ENCODE results near the gene SLC25A24. TPM values are rescaled to one million over a fixed set of nuclear protein-coding genes. Genes with fewer than 3 reads are reported as not detected.
A peak's percentile ranks its signal among the peaks of the same experiment; 100 is the strongest.

Gene SLC25A24
- total and polyA plus RNA-seq, 9 of the 15 experiments (the other 6 are each of a cell fraction or from before 2014, with no cell fraction given): 6.9 to 34.9 (median 25.4) TPM

DNA sequence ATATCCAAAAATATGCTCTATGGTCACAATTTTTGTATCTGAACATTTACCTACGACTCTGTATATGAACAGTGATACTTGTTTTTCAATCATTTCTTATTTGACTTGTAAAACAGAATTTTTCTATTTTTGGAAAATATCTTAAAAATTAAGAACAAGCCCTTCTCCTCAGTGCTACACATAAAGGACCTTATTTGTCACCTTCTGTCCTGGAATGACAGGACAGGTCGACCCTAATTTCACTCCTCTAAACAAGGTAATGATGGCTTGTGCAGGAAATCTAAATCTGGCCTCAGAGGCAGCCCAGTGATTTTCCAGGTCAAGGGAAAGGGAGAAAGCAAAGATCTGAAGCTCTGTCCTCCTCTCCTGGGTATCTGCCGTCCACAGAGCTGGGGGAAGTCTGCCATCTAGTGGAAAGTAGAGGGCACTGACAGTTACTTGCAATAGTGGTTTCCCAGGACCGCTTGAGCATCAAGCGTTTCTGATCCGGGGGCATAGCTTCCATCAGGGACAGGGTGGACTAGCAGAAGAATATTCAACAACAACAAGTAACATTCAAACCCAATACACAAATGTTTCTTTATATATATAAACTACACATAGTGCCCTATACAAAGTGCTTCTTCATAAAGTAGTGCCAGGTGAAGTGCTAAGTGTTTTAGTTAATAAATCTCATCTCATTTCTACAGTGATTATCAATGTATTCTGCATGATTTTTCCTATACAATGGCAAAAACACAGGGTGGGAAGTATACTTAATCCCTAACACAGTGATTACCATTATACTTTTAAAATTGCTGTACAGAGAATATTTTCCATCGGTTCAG, 74.6 kb downstream of the SLC25A24 start (continued):
- TF ChIP-seq ZC3H4 (CRISPR knock-in tag; IDR thresholded peaks at IDR 0.05; ENCODE audit: borderline replicate concordance): no peak
- TF ChIP-seq, protein P1, sequence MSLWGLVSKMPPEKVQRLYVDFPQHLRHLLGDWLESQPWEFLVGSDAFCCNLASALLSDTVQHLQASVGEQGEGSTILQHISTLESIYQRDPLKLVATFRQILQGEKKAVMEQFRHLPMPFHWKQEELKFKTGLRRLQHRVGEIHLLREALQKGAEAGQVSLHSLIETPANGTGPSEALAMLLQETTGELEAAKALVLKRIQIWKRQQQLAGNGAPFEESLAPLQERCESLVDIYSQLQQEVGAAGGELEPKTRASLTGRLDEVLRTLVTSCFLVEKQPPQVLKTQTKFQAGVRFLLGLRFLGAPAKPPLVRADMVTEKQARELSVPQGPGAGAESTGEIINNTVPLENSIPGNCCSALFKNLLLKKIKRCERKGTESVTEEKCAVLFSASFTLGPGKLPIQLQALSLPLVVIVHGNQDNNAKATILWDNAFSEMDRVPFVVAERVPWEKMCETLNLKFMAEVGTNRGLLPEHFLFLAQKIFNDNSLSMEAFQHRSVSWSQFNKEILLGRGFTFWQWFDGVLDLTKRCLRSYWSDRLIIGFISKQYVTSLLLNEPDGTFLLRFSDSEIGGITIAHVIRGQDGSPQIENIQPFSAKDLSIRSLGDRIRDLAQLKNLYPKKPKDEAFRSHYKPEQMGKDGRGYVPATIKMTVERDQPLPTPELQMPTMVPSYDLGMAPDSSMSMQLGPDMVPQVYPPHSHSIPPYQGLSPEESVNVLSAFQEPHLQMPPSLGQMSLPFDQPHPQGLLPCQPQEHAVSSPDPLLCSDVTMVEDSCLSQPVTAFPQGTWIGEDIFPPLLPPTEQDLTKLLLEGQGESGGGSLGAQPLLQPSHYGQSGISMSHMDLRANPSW (CRISPR knock-in tag; IDR thresholded peaks at IDR 0.05): no peak
- TF ChIP-seq ZC3H8 (IDR thresholded peaks at IDR 0.05): no peak
- TF ChIP-seq YBX1 (IDR thresholded peaks at IDR 0.05): no peak
- TF ChIP-seq, protein P2, sequence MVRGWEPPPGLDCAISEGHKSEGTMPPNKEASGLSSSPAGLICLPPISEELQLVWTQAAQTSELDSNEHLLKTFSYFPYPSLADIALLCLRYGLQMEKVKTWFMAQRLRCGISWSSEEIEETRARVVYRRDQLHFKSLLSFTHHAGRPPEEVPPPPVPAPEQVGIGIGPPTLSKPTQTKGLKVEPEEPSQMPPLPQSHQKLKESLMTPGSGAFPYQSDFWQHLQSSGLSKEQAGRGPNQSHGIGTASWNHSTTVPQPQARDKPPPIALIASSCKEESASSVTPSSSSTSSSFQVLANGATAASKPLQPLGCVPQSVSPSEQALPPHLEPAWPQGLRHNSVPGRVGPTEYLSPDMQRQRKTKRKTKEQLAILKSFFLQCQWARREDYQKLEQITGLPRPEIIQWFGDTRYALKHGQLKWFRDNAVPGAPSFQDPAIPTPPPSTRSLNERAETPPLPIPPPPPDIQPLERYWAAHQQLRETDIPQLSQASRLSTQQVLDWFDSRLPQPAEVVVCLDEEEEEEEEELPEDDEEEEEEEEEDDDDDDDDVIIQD (CRISPR knock-in tag; IDR thresholded peaks at IDR 0.05): no peak
- TF ChIP-seq CCNT2 (IDR thresholded peaks at IDR 0.05; ENCODE audit: borderline replicate concordance, extremely low read depth, insufficient read length, low read depth, low read length): no peak
- TF ChIP-seq RBM25 (IDR thresholded peaks at IDR 0.05; ENCODE audit: low read depth, low read length, severe bottlenecking): no peak
- no peak for TF ChIP-seq ZNF785 (CRISPR knock-in tag; IDR thresholded peaks at IDR 0.05)
- TF ChIP-seq TSC22D4 (tag; IDR thresholded peaks at IDR 0.05): no peak
- TF ChIP-seq MAZ (CRISPR knock-in tag; conservative IDR thresholded peaks at IDR 0.05 in 1 of 2, IDR thresholded peaks at IDR 0.05 in 1 of 2): peak in 1 of 2 experiments; percentile 49; a peak in 2 of 4 replicates
- TF ChIP-seq, protein P3, sequence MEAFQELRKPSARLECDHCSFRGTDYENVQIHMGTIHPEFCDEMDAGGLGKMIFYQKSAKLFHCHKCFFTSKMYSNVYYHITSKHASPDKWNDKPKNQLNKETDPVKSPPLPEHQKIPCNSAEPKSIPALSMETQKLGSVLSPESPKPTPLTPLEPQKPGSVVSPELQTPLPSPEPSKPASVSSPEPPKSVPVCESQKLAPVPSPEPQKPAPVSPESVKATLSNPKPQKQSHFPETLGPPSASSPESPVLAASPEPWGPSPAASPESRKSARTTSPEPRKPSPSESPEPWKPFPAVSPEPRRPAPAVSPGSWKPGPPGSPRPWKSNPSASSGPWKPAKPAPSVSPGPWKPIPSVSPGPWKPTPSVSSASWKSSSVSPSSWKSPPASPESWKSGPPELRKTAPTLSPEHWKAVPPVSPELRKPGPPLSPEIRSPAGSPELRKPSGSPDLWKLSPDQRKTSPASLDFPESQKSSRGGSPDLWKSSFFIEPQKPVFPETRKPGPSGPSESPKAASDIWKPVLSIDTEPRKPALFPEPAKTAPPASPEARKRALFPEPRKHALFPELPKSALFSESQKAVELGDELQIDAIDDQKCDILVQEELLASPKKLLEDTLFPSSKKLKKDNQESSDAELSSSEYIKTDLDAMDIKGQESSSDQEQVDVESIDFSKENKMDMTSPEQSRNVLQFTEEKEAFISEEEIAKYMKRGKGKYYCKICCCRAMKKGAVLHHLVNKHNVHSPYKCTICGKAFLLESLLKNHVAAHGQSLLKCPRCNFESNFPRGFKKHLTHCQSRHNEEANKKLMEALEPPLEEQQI (IDR thresholded peaks at IDR 0.05): no peak
- TF ChIP-seq RB1 (IDR thresholded peaks at IDR 0.05; ENCODE audit: low read depth): peak; percentile 65
- no peak for TF ChIP-seq SPI1 (IDR thresholded peaks at IDR 0.05; ENCODE audit: borderline replicate concordance, low read depth, low read length)

All from K562 (cell line).